Liver (tissue), 3 donors: ENCODE data around the gene PIGQ.

ENCODE experiments used
- CTCF ChIP-seq: fragments of 150-350 bp; IDR thresholded peaks from 2 replicates; pipeline ENCODE4 v1.5.1; 2017; ENCODE audit warnings: improper control_type of control experiment, low read depth, low read length; ENCODE audit not compliant: missing input control
- HNF4G ChIP-seq: IDR thresholded peaks from 2 replicates; pipeline ENCODE4 v1.6.1; 2016; ENCODE audit warnings: antibody characterized with exemption
- JUND ChIP-seq, 2 donors: IDR thresholded peaks; 2 replicates each; pipeline ENCODE4 v1.6.1; 2016; ENCODE audit warnings: antibody characterized with exemption in 2 of 2
- RAD21 ChIP-seq, 2 donors: IDR thresholded peaks; 2 replicates each; pipeline ENCODE4 v1.6.1; 2016; ENCODE audit warnings: antibody characterized with exemption in 2 of 2, mild to moderate bottlenecking in 2 of 2
- REST ChIP-seq: IDR thresholded peaks from 2 replicates; pipeline ENCODE4 v1.6.1; 2016; ENCODE audit warnings: antibody characterized with exemption, mild to moderate bottlenecking
- SP1 ChIP-seq: IDR thresholded peaks from 2 replicates; pipeline ENCODE4 v1.6.1; 2018; ENCODE audit warnings: antibody characterized with exemption, mild to moderate bottlenecking
- donor health status: healthy.
- donor health status: healthy.

GRCh38 chr16:625117-625976 lies 55.6 kb downstream of the PIGQ start:
- no peak for TF ChIP-seq CTCF
- TF ChIP-seq SP1: no peak
- TF ChIP-seq REST: no peak
- no peak for TF ChIP-seq JUND (IDR thresholded peaks at IDR 0.05)
- TF ChIP-seq HNF4G: no peak
- no peak for TF ChIP-seq RAD21 (IDR thresholded peaks at IDR 0.05)
